Measurements from ENCODE around the gene MCF2L2. TPM values are rescaled to one million over a fixed set of nuclear protein-coding genes. Genes with fewer than 3 reads are reported as not detected.
A peak's percentile ranks its signal among the peaks of the same experiment; 100 is the strongest.

MCF2L2 gene, protein sequence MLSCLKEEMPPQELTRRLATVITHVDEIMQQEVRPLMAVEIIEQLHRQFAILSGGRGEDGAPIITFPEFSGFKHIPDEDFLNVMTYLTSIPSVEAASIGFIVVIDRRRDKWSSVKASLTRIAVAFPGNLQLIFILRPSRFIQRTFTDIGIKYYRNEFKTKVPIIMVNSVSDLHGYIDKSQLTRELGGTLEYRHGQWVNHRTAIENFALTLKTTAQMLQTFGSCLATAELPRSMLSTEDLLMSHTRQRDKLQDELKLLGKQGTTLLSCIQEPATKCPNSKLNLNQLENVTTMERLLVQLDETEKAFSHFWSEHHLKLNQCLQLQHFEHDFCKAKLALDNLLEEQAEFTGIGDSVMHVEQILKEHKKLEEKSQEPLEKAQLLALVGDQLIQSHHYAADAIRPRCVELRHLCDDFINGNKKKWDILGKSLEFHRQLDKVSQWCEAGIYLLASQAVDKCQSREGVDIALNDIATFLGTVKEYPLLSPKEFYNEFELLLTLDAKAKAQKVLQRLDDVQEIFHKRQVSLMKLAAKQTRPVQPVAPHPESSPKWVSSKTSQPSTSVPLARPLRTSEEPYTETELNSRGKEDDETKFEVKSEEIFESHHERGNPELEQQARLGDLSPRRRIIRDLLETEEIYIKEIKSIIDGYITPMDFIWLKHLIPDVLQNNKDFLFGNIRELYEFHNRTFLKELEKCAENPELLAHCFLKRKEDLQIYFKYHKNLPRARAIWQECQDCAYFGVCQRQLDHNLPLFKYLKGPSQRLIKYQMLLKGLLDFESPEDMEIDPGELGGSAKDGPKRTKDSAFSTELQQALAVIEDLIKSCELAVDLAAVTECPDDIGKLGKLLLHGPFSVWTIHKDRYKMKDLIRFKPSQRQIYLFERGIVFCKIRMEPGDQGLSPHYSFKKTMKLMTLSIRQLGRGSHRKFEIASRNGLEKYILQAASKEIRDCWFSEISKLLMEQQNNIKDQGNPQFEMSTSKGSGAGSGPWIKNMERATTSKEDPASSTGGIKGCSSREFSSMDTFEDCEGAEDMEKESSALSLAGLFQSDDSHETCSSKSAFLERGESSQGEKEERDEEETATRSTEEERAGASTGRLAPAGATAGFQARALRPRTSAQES
- polyA plus RNA-seq (2012; ENCODE audit: insufficient read length, low read depth) = 0.25 TPM

DNA sequence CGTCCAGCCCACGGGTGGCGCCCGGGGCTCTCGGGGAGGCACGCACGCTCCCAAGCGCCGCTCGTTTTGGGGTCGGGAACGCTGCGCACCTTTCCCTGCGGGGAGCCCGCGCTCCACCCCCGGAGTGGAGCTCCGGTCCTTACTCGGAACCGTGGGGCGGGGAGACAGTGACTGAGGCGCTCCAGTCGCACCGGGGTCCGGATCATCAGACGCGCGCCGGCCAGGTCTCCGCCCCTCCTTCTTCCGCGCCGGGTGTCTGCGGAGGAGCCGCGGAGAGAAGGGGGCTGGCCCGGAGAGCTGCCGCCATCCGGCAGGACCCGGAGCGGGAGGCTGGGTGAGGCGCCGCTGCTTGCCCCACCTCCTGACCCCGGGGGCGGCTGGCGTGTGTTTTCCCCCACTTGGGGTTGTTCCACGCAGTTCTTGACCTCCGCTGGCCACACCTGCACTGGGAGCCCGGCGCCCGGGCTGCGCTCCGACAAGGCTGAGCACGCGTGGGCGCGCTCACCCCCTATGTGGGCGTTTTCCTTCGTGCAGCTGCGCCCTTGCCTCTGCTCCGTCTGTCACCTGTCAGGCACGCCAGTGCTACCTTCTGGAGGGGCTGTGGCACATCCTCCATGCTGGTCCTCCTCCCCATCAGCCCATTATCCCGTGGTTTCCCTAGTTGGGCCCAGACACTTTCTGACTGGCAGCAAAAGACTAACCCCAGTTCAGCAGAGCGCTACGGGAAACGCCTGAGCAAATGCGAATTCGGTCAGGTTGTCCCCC, at the start of gene MCF2L2:
MCF2L2 (minus strand) TSS at position 173 of the 765 bp plus-strand sequence. CDS start 642 bp downstream, outside the sequence.
- TF ChIP-seq TAF1 (IDR thresholded peaks at IDR 0.05; ENCODE audit: borderline replicate concordance, insufficient read depth, low read length) = no peak
- peak; percentile 34 for TF ChIP-seq FOXP2 (optimal IDR thresholded peaks at IDR 0.05; ENCODE audit: borderline replicate concordance, extremely low read depth, extremely low read length, insufficient read depth)

DNA sequence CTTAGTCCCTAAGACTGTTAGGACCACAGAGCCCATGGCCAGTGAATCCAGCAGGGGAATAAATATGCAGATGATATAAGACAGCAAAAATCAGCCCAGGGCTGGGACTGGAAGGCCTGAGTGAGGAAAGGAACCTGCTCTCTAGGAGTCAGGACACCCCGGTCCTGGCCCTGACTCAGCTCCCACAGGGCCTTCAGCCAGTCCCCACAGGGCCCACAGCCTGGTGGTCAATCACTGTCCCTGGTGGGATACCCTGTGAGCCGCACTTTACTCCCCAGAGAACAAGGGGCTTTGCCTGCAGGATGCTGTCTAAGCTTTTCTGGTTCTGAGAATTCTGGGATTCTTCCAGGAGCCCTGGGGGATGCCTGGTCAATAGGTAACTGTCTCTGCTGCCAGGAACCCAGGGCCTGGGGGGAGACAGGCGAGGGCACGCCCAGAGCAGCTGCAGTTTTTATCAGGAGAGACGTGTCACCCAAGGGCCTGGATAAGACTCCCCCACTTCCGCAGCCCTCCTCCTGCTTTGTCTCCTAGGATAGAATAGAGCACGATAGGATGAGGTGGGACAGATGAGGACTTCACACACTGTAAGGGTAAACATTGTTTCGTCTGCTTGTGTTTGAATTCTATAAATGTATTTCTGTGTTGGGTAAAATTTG, 49.5 kb upstream of the MCF2L2 start:
- TF ChIP-seq TAF1 (IDR thresholded peaks at IDR 0.05; ENCODE audit: borderline replicate concordance, insufficient read depth, low read length) (no peak), POLR2AphosphoS5 (IDR thresholded peaks at IDR 0.05; ENCODE audit: low read depth, low read length) (no peak), FOXP2 (optimal IDR thresholded peaks at IDR 0.05; ENCODE audit: borderline replicate concordance, extremely low read depth, extremely low read length, insufficient read depth) (no peak), SIN3A (IDR thresholded peaks at IDR 0.05; ENCODE audit: borderline replicate concordance, insufficient read depth, low read length) (no peak)
- TF ChIP-seq, protein P1, sequence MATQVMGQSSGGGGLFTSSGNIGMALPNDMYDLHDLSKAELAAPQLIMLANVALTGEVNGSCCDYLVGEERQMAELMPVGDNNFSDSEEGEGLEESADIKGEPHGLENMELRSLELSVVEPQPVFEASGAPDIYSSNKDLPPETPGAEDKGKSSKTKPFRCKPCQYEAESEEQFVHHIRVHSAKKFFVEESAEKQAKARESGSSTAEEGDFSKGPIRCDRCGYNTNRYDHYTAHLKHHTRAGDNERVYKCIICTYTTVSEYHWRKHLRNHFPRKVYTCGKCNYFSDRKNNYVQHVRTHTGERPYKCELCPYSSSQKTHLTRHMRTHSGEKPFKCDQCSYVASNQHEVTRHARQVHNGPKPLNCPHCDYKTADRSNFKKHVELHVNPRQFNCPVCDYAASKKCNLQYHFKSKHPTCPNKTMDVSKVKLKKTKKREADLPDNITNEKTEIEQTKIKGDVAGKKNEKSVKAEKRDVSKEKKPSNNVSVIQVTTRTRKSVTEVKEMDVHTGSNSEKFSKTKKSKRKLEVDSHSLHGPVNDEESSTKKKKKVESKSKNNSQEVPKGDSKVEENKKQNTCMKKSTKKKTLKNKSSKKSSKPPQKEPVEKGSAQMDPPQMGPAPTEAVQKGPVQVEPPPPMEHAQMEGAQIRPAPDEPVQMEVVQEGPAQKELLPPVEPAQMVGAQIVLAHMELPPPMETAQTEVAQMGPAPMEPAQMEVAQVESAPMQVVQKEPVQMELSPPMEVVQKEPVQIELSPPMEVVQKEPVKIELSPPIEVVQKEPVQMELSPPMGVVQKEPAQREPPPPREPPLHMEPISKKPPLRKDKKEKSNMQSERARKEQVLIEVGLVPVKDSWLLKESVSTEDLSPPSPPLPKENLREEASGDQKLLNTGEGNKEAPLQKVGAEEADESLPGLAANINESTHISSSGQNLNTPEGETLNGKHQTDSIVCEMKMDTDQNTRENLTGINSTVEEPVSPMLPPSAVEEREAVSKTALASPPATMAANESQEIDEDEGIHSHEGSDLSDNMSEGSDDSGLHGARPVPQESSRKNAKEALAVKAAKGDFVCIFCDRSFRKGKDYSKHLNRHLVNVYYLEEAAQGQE (IDR thresholded peaks at IDR 0.05; ENCODE audit: insufficient read depth in 1 of 2, low read depth in 2 of 2, low read length in 2 of 2) = no peak

DNA sequence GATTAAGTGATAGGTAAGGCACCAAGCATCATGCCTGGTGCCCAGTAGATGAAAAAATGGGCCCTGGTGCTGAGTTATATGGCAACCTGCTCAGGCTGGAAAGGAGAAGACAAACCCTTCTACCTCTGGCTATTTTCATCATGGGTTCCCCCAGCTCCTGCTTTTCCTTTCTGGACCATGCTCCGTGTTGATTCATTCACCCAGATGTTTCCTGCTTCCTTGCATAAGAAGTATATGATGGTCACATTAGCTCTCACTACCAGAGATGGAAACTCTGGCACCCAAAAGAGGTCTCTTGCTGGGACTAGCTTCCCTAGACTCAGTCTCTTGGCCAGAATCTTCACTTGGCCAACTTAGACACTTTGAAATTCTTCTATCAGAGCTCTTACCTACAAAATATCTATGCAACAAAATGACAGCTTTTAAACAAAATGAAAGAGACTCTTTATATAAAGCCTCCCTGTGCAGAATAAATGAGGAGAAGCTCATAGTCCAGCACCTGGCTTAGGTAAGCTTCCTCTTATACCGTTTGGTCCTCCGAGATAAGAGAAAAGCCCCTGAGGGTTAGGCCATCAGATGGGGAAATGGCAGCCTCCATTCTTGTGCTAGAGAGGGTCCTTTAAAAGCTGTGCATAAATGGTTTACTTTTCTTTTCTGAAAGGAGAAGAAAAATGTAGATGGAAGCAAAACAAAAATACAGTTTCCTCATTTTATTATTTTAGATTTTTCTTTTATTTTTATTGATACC, 46.8 kb upstream of the MCF2L2 start:
- TF ChIP-seq SIN3A (IDR thresholded peaks at IDR 0.05; ENCODE audit: borderline replicate concordance, insufficient read depth, low read length) (no peak), POLR2AphosphoS5 (IDR thresholded peaks at IDR 0.05; ENCODE audit: low read depth, low read length) (no peak), TAF1 (IDR thresholded peaks at IDR 0.05; ENCODE audit: borderline replicate concordance, insufficient read depth, low read length) (no peak), FOXP2 (optimal IDR thresholded peaks at IDR 0.05; ENCODE audit: borderline replicate concordance, extremely low read depth, extremely low read length, insufficient read depth) (no peak)

DNA sequence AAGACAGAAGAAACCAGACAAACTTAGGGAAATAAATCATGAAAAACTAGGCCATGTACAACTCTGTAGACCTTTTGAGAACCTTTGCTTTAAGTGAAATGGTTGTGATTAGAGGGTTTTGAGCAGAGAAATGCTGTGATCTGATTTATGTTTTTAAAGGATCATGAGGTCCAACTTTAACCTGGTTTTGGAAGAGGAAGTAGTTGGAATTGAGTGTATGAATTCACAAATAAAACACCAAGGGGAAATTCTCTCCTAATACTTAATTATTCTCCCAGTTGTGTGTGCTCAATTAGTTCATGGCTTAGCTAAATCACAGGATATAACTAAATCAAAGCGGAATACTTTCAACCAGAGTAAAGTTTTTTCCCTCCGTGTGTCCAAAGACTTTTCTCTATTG, 45.5 kb upstream of the MCF2L2 start:
- TF ChIP-seq SIN3A (IDR thresholded peaks at IDR 0.05; ENCODE audit: borderline replicate concordance, insufficient read depth, low read length) (no peak), TAF1 (IDR thresholded peaks at IDR 0.05; ENCODE audit: borderline replicate concordance, insufficient read depth, low read length) (no peak), FOXP2 (optimal IDR thresholded peaks at IDR 0.05; ENCODE audit: borderline replicate concordance, extremely low read depth, extremely low read length, insufficient read depth) (no peak), POLR2AphosphoS5 (IDR thresholded peaks at IDR 0.05; ENCODE audit: low read depth, low read length) (no peak)
- TF ChIP-seq, protein P1 (IDR thresholded peaks at IDR 0.05; ENCODE audit: insufficient read depth in 1 of 2, low read depth in 2 of 2, low read length in 2 of 2) = no peak

DNA sequence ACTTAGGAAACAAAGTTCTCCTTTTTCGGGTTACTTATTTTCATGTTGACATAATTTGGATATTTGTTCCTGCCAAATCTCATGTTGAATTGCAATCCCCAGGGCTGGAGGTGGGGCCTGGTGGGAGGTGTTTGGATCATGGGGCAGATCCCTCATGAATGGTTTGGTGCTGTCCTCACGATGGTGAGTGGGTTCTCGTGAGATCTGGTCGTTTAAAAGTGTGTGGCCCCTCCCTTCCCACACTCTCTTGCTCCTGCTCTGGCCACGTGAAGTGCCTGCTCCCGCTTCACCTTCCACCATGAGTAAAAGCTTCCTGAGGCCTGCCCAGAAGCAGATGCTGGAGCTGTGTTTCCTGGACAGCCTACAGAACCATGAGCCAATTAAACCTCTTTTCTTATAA, 43.7 kb upstream of the MCF2L2 start:
- TF ChIP-seq TAF1 (IDR thresholded peaks at IDR 0.05; ENCODE audit: borderline replicate concordance, insufficient read depth, low read length) (no peak), POLR2AphosphoS5 (IDR thresholded peaks at IDR 0.05; ENCODE audit: low read depth, low read length) (no peak), FOXP2 (optimal IDR thresholded peaks at IDR 0.05; ENCODE audit: borderline replicate concordance, extremely low read depth, extremely low read length, insufficient read depth) (no peak), SIN3A (IDR thresholded peaks at IDR 0.05; ENCODE audit: borderline replicate concordance, insufficient read depth, low read length) (no peak)
- TF ChIP-seq, protein P1 (IDR thresholded peaks at IDR 0.05; ENCODE audit: insufficient read depth in 1 of 2, low read depth in 2 of 2, low read length in 2 of 2) = no peak

Data from PFSK-1 (cell line).